HG02610 (cell line): ENCODE measurements around the gene RASD2.
"Not testable (repeated sequence)": the region's sequence is repeated elsewhere in the genome, so short reads cannot be mapped to it uniquely, and the experiment has no call there.

ENCODE experiments used
- ATAC-seq: cut with Tn5 transposase; IDR thresholded peaks from one replicate; pipeline ENCODE4 v1.9.1; 2021; ENCODE audit warnings: mild to moderate bottlenecking, moderate library complexity; ENCODE audit not compliant: unreplicated experiment

The RASD2 gene, protein sequence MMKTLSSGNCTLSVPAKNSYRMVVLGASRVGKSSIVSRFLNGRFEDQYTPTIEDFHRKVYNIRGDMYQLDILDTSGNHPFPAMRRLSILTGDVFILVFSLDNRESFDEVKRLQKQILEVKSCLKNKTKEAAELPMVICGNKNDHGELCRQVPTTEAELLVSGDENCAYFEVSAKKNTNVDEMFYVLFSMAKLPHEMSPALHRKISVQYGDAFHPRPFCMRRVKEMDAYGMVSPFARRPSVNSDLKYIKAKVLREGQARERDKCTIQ

DNA sequence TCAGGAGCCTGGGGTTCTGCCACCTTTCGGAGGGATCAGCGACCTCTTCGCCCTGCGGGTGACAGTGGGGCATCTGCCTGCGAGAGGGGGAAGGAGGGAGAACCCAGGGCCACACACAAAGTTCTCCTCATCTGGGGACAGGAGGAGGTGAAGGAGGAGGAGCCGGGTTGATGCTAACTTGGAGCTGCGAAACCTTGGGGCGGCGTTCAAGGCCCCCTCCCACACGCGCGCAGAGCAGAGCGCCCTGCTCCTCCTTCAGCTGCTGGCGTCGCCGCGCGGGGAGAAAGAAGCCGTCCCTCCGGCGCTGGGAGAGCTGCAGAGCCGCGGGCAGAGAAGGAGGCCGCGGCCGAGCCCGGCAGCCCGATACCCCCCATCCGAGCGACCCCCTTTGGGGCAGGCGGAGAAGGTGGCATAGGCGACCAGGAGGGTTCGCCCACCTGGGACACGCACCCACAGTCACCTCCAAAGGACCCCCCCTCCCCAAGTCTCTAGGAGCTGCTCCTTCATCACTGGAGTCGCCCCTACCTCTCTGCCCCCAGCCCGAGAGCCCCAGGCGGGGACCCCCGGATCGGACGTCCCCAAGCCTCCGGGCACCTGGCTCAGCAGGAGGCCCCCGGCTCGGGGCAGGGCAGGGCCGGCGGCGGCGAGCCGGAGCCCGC, at the start of gene RASD2:
Gene RASD2 (plus strand): TSS at position 237 of the 659 bp plus-strand sequence. CDS start 5,979 bp downstream, outside the sequence.
- no peak for ATAC-seq

DNA sequence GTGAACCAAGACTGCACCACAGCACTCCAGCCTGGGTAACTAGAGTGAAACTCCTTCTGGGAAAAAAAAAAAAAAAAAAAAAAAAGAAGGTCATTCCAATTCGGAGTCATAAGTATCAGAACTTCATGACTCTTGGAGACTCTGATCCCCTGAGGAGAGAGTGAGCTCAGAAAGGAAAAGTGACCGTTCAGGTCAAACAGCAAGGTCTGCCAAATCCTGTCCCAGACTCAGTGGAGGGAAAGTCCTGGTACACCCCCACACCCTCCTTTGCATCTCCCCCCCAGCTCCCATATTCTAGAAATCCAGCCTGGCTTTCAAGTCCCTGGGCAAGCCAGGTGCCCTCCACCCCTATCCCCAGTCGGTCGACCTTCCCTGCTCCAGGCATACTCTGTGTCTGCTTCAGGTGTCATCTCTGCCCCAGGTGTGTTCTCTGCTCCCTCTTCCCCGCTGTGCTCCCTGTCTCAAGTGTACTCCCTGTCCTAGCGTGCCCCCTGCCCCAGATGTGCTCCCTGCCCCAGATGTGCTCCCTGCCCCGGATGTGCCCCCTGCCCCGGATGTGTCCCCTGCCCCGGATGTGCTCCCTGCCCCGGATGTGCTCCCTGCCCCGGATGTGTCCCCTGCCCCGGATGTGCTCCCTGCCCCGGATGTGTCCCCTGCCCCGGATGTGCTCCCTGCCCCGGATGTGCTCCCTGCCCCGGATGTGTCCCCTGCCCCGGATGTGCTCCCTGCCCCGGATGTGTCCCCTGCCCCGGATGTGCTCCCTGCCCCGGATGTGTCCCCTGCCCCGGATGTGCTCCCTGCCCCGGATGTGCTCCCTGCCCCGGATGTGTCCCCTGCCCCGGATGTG, 49.3 kb upstream of the RASD2 start:
- ATAC-seq: not testable (repeated sequence)

DNA sequence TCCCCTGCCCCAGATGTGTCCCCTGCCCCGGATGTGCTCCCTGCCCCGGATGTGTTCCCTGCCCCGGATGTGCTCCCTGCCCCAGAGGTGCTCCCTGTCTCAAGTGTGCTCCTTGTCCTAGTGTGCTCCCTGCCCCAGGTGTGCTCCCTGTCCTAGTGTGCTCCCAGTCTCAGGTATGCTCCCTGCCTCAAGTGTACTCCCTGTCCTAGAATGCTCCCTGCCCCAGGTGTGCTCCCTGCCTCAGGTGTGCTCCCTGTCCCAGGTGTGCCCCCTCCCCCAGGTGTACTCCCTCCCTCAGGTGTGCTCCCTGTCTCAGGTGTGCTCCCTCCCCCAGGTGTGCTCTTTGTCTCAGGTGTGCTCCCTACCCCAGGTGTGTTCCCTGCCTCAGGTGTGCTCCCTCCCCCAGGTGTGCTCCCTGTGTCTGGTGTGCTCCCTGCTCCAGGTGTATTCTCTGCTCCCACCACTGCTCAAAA, 48.7 kb upstream of the RASD2 start:
- no peak for ATAC-seq

DNA sequence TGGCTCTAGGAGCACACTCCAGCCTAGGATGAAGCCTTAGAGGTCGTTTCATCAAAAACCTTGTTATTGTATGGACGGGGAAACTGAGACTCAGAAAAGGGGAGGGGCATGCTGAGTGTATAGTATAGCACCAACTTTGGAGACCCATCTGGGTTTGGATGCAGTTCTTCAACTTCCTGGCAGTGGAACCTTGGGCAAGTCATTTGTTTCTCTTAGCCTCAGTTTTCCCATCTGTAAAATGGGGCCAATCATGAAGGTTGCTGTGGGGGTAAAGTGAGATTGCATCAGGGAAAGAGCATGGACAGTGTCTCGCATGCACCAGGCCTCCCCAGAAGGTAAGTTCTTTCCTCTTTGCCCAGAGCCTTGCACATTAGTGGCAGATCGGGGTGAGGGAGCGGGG, 47.6 kb upstream of the RASD2 start:
- no peak for ATAC-seq

DNA sequence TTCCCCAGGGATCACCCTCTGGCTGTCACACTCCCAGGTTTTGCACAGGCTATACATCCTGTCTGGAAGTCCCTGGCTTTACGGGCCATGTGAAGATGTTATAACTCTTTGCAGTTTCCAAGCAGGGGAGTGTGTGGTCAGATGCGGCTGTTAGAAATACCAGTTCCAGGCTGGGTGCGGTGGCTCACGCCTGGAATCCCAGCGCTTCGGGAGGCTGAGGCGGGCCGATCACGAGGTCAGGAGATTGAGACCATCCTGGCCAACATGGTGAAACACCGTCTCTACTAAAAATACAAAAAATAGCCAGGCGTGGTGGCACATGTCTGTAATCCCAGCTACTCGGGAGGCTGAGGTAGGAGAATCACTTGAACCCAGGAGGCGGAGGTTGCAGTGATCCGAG, 44.9 kb upstream of the RASD2 start:
- not testable (repeated sequence) for ATAC-seq

DNA sequence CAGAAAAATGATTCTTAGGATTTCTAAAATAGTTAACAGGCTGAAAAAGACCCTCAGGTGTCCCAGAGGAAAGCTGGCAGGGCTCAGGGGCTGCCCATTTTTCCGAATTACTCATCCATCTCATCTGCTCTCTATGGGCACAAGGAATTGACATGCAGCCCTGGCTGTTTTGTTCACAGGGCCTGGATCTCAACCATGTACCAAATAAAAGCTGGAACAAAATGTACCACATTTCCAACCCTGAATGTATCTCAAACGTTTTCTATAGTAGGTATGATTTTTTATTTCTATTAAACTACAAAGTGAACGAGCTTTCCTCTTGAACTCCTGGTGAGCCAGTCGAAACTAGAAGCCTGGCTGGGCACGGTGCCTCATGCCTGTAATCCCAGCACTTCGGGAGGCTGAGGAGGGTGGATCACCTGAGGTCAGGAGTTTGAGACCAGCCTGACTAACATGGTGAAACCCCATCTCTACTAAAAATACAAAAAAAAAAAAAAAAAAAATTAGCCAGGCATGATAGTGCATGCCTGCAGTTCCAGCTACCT, 43.8 kb upstream of the RASD2 start:
- ATAC-seq: no peak

DNA sequence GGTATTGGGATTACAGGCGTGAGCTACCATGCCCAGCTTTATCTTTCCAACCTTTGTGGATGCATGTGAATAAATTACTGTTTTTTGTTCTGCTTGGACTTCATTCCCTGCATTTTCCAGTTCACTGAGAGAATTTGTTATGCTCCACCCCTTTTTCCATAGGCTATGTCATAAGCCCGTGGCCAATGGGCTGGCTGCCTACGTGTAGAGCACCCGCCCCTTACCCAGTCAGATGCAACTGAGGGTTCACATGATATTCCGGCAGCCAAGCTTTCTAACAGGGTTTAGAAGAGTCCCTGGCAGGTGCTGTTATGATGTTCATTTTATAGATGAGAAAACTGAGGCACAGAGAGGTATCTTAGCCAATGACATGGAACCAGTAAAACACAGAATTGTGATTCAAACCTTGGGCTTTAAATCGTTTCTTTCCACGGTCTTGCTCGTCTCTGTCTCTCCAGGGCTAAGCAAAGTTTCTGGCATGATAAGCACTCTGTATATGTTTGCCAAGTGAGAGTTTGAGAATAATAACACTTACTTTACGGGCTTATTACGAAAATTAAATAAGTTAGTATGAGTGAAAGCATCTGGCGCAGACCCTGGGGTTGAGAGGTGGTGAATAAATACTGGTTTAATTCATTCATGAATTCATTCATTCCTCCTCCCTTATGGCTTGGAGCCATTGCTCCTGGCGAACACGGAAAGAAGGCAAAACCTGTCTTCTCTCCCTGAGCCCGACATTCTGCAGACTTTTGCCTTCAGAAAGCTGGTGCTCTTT, 42.4 kb upstream of the RASD2 start:
- ATAC-seq: no peak

DNA sequence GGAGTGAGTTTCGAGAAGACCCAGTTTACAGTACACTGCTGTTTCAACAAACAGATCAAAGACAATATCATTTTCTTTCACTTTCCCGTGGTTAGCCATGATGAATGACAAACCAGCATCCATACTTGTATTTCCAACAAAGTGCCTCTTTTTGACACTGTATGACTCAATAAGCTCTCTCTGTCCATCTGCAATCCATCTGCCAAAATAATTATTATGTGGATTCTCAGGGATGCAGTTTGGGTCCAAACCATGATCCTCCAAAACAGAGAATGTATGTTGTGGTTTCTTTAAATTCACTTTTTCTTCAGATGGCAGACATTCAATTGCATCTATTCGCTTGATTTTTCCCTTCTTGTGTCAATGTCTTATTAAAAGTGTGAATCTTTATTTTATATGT, 37.8 kb upstream of the RASD2 start:
- no peak for ATAC-seq

DNA sequence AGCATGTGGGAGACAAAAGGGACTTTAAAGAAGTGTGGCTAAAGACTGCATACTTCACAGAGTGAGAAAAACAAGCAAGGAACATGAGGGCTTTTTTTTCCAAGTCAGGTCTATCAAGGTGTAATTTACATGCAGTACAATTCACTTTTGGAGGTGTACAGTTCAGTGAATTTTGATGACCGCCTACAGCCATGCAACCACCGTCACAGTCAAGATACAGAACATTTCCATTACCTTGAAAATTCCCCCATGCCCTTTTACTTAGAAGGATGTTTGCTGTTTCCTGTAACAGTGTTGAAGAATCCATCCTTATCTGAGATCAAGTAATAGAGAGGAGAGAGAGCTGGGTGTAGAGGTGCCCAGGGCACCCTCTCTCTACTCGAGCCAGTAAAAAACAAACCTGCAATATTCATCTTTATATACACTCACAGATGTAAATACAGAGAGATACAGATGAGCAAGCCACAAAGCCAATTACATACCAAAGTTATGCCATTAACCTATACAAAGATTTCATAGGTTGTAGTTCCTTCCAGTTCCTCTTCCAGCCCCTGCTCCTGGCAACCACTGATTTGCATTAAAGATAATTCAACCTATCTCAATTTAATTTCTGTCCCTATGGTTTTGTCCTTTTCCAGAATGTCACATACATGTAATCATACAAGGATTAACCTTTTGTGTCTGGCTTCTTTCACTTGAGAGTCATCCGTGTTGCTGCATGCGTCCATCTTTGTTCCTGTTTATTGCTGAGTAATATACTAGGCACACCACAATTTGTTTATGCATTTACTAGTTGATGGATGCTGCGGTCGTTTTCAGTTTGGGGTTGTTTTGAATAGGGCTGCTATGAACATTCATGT, 35.0 kb upstream of the RASD2 start:
- no peak for ATAC-seq

DNA sequence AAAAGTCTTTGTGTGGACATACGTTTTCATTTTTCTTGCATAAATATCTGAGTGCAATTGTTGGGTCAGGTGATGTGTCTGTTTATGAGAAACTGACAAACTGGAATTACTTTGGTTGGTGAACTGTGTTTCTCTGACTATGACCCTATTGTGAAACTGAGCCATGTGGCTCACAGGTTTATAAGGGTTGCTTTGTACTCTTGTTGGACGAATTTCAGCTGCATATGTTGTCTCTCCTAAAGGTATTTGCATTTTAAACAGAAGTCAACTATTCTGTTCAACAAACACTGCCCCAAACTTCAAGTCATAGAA, 34.4 kb upstream of the RASD2 start:
- ATAC-seq: no peak

DNA sequence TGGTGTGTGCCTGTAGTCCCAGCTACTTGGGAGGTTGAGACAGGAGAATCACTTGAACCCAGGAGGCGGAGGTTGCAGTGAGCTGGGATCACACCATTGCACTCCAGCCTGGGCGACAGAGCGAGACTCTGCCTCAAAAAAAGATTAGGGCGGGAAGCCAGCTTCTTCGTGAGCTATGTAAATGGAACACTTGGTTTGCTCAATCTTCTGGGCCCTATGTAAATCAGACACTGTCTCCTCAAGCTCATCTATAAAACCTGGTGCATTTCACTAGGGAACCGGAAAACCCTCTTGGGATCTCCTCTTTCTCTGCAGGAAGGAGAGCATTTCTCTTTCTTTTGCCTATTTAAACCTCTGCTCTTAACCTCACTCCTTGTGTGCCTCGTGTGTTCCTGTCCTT, 32.8 kb upstream of the RASD2 start:
- not testable (repeated sequence) for ATAC-seq

DNA sequence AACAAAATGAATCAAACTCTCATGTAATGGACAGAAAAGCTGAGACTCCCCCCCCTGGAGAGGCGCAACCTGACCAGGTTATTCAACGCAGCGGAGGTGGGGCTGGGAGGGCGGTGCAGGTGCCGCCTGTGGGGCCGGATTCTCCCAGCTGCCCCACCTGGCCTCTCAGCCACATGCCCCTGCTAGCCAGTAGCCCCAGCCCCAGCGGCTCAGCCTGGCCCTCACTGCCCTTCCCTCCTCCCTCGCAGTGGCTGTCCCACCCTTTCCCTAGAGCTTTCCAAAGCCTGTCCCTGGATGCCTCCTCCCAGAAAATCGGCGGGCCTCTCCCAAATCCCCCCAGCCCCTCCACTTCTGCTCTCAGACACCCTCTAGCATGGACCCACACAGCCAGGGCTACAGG, 31.2 kb upstream of the RASD2 start:
- no peak for ATAC-seq

DNA sequence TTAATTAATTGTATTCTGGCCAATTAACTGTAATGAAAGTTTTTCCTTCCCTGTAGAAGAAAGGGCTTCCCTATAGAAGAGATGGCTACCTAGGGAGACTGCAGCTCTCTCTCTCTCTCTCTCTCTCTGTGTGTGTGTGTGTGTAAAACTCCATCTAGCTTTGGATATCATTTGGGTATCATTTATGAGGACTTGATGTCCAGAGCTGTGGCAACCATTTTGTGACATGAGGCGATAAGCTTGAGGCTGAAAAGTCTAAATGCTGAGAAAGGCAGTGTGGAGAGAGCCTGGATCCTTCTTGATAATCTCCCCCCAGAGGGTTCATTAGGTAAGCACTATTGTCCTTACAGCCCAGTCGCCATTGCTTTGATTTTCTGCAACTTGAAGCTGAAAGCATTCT, 30.7 kb upstream of the RASD2 start:
- ATAC-seq: no peak

DNA sequence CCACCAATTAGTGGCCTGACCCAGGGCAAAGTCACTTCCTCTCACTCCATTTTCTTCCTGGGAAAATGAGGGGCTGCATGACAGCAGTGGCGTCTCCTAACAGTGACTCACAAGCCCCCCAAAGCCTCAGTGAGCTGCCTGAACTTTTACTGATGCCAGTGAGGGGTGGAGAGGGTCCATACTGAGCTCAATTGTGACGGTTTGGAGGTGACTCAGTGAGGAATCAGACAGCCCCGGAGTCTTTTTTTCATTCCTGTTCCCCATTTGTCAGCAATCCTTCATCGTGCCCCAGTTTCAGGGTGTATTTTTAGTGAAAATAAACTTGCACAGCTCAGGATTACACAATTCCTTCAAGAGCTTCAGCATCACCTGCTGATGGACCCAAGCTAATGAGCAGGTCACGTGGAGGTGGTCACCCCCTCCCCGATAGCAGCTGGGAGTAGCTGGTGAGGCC, 30.1 kb upstream of the RASD2 start:
- ATAC-seq: no peak

DNA sequence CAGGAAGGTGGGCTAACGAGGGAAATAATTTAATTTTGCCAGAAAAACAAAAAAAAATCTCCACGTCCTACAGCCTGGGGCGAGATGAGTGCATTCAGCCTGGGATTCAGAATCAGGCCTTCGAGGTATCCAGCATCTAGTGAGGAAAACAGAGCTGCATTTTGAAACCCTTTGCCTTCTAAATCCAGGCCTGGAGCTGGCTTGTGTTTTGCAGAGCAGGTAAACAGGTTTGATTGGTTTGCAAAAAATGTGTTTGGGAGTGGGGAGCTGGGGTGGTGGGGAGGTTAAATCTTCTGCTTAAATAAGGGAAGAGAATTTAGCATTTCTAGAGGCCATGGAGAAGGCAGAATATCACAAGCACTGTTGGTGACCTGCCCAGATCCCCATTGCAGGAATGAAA, 29.7 kb upstream of the RASD2 start:
- ATAC-seq: no peak

DNA sequence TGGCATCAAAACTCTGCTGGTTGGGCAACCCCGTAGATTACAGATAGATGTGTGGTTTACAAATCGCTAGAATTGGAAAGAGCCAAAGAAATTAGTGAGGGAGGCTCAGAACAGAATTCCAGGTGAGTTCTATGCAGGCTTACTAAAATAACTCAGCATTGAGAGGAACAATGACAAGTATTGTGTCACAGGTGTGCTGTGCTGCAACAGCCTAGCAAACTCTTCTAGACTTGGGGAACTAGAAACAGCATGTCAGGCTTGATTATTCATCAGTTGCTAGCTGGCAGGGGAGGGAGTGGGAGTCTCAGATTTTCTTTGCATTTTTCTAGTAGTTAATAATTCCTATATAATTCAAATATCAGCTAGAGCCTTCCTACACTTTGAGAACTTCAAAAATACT, 26.3 kb upstream of the RASD2 start:
- ATAC-seq: no peak

DNA sequence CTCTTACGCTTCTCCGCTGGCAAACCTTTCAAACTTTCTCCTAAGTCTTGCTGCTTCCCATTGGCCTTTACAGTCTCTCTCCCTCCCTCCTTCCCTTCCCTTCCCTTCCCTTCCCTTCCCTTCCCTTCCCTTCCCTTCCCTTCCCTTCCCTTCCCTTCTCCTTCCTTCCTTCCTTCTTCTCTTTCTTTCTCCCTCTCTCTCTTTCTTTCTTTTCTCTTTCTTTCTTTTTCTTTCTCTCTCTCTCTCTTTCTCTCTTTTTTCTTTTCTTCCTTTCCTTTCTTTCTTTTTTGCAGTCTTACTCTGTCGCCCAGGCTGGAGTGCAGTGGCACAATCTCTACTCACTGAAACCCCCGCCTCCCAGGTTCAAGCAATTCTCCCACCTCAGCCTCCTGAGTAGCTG, 24.7 kb upstream of the RASD2 start:
- not testable (repeated sequence) for ATAC-seq

DNA sequence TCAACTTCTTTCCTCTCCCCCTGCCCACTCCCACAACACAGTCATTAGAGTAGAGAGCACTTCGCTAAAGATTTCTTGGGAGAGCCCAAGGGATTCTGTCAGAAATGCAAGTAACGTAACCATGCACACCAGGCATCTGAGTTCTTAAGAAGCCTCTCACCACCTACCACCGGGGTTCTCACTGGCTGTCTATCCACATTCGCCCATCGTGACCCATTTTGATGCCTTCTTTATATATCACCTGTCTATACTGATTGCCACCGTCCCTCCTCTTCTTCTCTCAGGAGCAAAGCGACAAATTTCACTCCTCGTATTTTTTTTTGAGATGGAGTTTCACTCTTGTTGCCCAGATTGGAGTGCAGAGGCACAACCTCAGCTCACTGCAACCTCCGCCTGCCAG, 23.9 kb upstream of the RASD2 start:
- ATAC-seq: no peak

DNA sequence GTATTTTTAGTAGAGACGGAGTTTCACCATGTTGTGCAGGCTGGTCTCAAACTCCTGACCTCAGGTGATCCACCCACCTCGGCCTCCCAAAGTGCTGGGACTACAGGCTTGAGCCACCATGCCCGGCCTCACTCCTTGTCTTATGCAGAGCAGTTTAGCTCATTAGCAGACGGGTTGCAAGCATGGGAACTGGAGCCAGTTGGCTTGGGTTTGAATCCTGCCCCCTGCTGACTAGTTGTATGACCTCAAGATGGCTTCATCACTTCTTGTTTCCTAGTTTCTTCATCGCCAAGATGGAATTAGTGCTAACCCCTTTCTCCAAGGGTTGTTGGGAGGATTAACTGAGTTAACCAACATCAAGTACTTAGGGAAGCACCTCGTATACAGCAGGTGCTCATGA, 23.4 kb upstream of the RASD2 start:
- no peak for ATAC-seq
